Measurements from ENCODE around the gene SDK2. TPM values are rescaled to one million over a fixed set of nuclear protein-coding genes. Genes with fewer than 3 reads are reported as not detected.
A peak's percentile ranks its signal among the peaks of the same experiment; 100 is the strongest.

Gene SDK2
- total RNA-seq, 6 experiments from 2014 or later: 0.11 to 0.46 (median 0.25) TPM

DNA sequence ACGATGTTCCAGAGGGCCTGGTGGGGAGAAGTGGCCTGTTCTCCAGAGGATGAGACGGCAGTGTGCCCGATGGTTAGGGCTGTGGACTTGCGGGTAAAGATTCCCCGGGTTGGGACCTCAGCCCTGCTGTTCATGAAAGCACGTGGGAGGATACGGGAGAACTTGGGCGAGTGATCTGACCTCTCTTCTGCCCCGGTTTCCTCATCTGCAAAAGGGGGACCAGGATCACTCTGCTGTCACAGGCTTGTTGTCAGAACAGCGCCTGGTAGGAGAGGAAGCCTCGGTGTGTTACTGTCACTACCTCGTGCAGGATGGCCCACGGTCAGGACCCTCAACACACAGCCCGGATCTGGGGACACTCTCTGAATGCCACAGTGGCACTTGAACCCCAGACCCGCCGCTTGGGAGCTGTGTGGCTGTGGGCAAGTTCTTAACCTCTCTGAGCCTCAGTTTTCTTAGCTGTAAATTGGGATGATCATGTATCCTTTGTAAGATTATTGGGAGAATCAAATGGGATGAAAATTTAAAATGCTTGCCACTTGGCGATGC lies 246.9 kb downstream of the SDK2 start:
- TF ChIP-seq, protein P1, sequence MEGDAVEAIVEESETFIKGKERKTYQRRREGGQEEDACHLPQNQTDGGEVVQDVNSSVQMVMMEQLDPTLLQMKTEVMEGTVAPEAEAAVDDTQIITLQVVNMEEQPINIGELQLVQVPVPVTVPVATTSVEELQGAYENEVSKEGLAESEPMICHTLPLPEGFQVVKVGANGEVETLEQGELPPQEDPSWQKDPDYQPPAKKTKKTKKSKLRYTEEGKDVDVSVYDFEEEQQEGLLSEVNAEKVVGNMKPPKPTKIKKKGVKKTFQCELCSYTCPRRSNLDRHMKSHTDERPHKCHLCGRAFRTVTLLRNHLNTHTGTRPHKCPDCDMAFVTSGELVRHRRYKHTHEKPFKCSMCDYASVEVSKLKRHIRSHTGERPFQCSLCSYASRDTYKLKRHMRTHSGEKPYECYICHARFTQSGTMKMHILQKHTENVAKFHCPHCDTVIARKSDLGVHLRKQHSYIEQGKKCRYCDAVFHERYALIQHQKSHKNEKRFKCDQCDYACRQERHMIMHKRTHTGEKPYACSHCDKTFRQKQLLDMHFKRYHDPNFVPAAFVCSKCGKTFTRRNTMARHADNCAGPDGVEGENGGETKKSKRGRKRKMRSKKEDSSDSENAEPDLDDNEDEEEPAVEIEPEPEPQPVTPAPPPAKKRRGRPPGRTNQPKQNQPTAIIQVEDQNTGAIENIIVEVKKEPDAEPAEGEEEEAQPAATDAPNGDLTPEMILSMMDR (IDR thresholded peaks at IDR 0.05): no peak
- no peak for TF ChIP-seq POLR2A (IDR thresholded peaks at IDR 0.05)
- no peaks in the 10 kb centered on the region for H3K4me1 ChIP-seq
- H3K36me3 ChIP-seq: no peaks in the 10 kb centered on the region
- ATAC-seq (no peak), DNase-seq (peak in 1 of 3 donors; percentile 33)
- 76% methylated on average over 7 of the region's 17 CpGs for WGBS (ENCODE audit: insufficient coverage, low coverage, low lambda C conversion rate, missing lambda C conversion rate)
- H3K4me3 ChIP-seq: no peak overlapping the region
- intact Hi-C loops (cut with DNase I): no loop called here
- H3K27ac ChIP-seq: no peak overlapping the region
- H3K27me3 ChIP-seq: no peaks in the 10 kb centered on the region
- no peaks in the 10 kb centered on the region for H3K9me3 ChIP-seq

DNA sequence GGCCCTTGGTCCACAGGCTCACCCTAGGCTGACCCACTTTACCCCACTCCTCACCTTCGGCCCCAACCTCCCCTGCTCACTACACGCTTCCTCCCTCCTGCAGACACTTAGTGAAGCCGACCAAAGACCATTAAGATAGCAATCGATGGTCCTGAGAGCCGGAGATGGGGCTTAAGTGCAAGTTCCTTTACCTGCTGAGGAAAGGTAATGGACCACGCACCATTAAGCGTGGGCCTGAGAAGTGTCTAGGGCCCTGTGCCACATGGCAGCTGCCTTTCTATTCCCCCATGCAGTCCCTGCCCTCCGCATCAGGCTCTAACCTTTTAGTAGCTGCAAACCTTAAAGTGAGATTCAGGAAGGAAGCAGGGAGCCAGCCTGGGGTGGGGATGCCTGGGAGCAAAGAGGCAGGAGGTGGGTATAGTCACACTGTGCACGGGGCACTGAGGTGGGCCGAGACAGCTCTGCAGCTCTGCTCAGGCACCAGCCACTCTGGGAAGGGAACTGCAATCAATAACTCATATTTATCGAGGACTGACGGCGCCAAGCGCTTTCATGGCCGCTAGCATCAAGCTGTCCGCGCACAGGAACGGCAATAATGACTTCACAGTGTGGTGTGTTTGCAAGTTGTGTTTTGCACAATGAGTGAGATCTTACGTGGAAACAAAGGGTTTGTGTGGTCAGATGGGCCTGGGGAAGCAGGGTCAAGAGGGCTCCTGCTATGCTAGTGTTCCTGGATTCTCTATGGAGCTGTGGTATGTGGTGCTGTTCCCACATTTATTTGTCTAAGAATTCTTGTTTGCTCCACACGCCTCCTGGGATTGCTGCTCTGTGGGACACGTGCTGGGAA lies 247.6 kb downstream of the SDK2 start:
- no peaks in the 10 kb centered on the region for H3K9me3 ChIP-seq
- no peak for ATAC-seq
- peak in 1 of 3 donors; percentile 44 for DNase-seq
- TF ChIP-seq, protein P1 (IDR thresholded peaks at IDR 0.05): no peak
- no peak for TF ChIP-seq POLR2A (IDR thresholded peaks at IDR 0.05)
- H3K4me3 ChIP-seq: no peak overlapping the region
- WGBS (ENCODE audit: insufficient coverage, low coverage, low lambda C conversion rate, missing lambda C conversion rate): 43% methylated on average over 12 of the region's 21 CpGs
- no peaks in the 10 kb centered on the region for H3K4me1 ChIP-seq
- no peak overlapping the region for H3K27ac ChIP-seq
- no peaks in the 10 kb centered on the region for H3K27me3 ChIP-seq
- no peaks in the 10 kb centered on the region for H3K36me3 ChIP-seq
- intact Hi-C loops (cut with DNase I): no loop called here

DNA sequence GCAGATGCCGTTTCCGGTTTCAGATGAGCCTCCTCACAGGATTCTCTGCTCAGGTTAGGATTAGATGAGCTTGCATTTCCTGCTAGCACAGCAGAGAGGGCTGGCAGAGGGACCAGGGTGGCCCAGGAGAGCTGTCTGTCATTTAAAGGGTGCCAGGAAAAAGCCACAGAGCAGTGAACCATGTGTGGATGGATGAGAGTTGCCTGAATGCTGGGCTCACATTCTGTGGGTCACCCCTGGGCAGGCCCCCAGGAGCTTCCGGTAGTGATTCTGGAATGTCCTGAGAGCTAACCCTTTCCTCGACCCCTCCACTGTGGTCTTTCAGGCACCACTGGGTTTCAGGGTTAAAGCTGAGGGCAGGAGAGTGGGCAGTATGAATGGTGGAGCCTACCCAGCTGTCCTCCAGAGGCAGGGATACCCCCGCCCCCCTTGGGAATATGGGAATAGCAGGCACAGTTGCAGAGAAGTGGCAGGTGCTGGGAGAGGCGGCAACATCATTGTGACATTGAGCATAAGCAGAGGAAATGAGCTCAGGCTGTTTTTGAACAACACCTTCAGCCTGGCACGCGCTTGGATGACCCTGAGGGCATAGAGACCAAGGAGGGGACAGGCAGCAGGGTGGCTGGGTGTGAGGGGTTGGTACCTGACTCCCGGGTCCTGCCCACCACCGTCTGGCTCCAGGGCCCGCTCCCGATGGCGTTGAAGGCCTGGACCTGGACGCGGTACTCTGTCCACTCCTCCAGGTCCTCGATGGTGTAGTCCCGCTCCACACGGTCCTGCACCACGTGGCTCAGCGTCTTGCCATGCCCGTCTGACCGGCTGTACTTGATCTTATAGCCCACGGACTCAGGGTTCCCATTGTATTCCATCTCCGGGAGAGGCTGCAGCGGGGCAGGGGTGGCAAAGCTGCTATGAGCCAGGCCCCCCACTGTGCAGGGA lies 249.5 kb downstream of the SDK2 start:
- intact Hi-C loops (cut with DNase I): no loop called here
- H3K9me3 ChIP-seq: no peaks in the 10 kb centered on the region
- 67% methylated on average over 7 of the region's 25 CpGs for whole genome bisulfite sequencing (ENCODE audit: insufficient coverage, low coverage, low lambda C conversion rate, missing lambda C conversion rate)
- ATAC-seq: peak in 1 of 4 donors; percentile 11
- DNase-seq: peak in 1 of 3 donors; percentile 43
- no peaks in the 10 kb centered on the region for H3K4me1 ChIP-seq
- no peaks in the 10 kb centered on the region for H3K27me3 ChIP-seq
- H3K36me3 ChIP-seq: no peaks in the 10 kb centered on the region
- TF ChIP-seq POLR2A (IDR thresholded peaks at IDR 0.05): no peak
- TF ChIP-seq, protein P1 (IDR thresholded peaks at IDR 0.05): no peak
- no peak overlapping the region for H3K27ac ChIP-seq
- no peak overlapping the region for H3K4me3 ChIP-seq

GRCh38 chr17:73393962-73394361 lies 250.3 kb downstream of the SDK2 start:
- intact Hi-C loops (cut with DNase I): no loop called here
- H3K27ac ChIP-seq: no peak overlapping the region
- H3K4me3 ChIP-seq: no peak overlapping the region
- H3K27me3 ChIP-seq: no peaks in the 10 kb centered on the region
- H3K9me3 ChIP-seq: no peaks in the 10 kb centered on the region
- DNase-seq (peak in 1 of 3 donors; percentile 32), ATAC-seq (no peak)
- 84% methylated on average over 9 of the region's 11 CpGs for WGBS (ENCODE audit: insufficient coverage, low coverage, low lambda C conversion rate, missing lambda C conversion rate)
- H3K4me1 ChIP-seq: no peaks in the 10 kb centered on the region
- no peaks in the 10 kb centered on the region for H3K36me3 ChIP-seq
- TF ChIP-seq, protein P1 (IDR thresholded peaks at IDR 0.05): no peak
- TF ChIP-seq POLR2A (IDR thresholded peaks at IDR 0.05): no peak

All from right lobe of liver (tissue), 6 donors.